ENCODE data around the gene IQSEC1. TPM values are rescaled to one million over a fixed set of nuclear protein-coding genes. Genes with fewer than 3 reads are reported as not detected.

Gene IQSEC1
- total RNA-seq, 4 donors from 2014 or later, result 24.0 to 43.0 (median 31.8) TPM

DNA sequence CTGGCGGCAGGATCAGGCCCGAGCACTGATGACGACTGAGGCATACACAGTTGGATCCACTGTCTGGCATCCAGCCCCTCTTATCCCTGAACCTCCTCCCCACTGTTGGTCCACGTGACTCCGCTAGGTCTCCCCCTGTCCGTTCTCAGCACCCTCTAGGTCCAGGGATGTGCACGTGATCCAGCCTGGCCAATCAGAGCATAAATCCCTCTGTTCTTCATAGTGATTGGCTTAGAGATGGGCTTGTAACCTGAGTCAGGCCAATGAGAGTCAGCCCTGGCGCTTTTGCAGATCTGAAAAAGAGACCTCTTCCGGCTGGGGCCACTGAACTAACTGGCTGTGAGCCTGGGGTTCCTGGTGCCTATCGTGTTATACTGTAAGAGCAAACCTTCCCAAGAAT, 20.5 kb upstream of the IQSEC1 start:
- Histone ChIP-seq H3K4me1 (peaks cover 0 to 6% (median 0%) of the 10 kb centered on the region in 4 donors), H3K4me3 (no peak overlapping the region), H3K9me3 (no peaks in the 10 kb centered on the region), H3K27ac (no peak overlapping the region), H3K27me3 (no peaks in the 10 kb centered on the region), H3K36me3 (no peaks in the 10 kb centered on the region)
- TF ChIP-seq EP300 (IDR thresholded peaks at IDR 0.05; ENCODE audit: low read depth) (no peak), POLR2A (IDR thresholded peaks at IDR 0.05) (no peak), POLR2AphosphoS5 (IDR thresholded peaks at IDR 0.05) (no peak)
- TF ChIP-seq, protein P1, sequence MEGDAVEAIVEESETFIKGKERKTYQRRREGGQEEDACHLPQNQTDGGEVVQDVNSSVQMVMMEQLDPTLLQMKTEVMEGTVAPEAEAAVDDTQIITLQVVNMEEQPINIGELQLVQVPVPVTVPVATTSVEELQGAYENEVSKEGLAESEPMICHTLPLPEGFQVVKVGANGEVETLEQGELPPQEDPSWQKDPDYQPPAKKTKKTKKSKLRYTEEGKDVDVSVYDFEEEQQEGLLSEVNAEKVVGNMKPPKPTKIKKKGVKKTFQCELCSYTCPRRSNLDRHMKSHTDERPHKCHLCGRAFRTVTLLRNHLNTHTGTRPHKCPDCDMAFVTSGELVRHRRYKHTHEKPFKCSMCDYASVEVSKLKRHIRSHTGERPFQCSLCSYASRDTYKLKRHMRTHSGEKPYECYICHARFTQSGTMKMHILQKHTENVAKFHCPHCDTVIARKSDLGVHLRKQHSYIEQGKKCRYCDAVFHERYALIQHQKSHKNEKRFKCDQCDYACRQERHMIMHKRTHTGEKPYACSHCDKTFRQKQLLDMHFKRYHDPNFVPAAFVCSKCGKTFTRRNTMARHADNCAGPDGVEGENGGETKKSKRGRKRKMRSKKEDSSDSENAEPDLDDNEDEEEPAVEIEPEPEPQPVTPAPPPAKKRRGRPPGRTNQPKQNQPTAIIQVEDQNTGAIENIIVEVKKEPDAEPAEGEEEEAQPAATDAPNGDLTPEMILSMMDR (IDR thresholded peaks at IDR 0.05), result no peak
- DNase-seq, result no peak
- in situ Hi-C loops (cut with MboI; ENCODE audit: low pct_ligation_motif_present in 1 of 4, low pct_unique_long_range_greater_than_20kb in 1 of 4, low sequenced_read_pairs in 3 of 4) (loop anchor here in 3 of 4 donors (25.0 kb wide), 2 partner anchors 369 to 544 kb away; no protein-coding TSS in a partner anchor), intact Hi-C loops (cut with DNase I; ENCODE audit: low total_unique reads) (loop anchor here (5.0 to 10.0 kb wide), 2 partner anchors 361 to 554 kb away; no protein-coding TSS in a partner anchor)
- WGBS, 2 donors (ENCODE audit: low coverage in 1 of 2), result 69 to 100% methylated on average over 3 to 10 of the region's 10 CpGs

DNA sequence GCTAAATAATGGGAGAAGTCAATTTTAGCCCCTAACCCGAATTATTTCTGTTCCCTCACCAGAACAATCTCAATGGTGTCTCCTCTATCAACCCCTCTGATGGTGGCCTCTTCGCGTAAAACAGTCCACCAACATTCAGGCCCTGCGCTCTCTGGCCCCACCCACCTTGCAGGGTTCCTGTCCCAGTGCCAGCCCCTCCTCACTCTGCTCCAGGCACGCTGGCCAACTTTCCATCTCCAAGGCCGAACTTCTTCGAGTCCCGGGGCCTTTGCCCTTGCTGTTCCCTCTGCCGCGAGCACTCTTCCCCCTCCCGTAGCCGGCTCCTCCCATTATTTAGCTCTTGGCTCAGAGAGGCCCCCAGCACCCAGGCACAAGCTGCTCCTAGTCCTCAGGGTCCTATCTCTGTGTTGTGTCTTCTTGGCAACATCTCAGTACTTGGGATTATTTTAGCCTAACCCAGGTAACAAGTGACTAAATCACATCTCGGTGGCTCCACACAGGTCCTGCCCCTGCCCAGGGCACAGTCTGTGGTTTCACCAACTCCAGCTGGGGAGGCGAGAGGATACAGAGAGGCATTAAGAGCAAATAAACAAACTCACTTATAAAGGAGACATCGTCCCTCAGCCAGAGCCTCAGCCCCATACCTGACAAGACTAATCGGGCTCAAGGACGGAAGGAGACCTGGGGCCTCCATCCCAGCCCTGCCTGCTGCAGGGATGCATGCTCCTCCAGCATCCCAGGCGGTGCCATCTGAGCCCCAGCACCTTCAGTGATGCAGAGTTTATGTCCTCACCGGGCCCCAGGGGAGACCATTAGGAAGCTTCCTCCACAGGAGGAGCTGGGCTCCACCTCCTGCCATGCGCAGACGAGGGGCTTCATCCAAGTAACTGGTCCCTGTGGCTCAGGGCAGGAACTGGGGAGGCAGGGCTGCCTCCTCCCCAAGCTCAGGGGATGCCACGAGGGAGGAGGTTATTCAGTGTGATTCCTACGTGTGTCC, 19.7 kb upstream of the IQSEC1 start:
- TF ChIP-seq POLR2AphosphoS5 (IDR thresholded peaks at IDR 0.05) (no peak), POLR2A (IDR thresholded peaks at IDR 0.05) (no peak), EP300 (IDR thresholded peaks at IDR 0.05; ENCODE audit: low read depth) (no peak)
- TF ChIP-seq, protein P1 (IDR thresholded peaks at IDR 0.05), result no peak
- DNase-seq, result no peak
- intact Hi-C loops (cut with DNase I; ENCODE audit: low total_unique reads), result loop anchor here (5.0 to 10.0 kb wide), 2 partner anchors 362 to 554 kb away; no protein-coding TSS in a partner anchor
- no peaks in the 10 kb centered on the region for H3K9me3 ChIP-seq
- 47 to 65% methylated on average over 7 to 23 of the region's 23 CpGs for WGBS, 2 donors (ENCODE audit: low coverage in 1 of 2)
- no peaks in the 10 kb centered on the region for H3K36me3 ChIP-seq
- in situ Hi-C loops (cut with MboI; ENCODE audit: low pct_ligation_motif_present in 1 of 4, low pct_unique_long_range_greater_than_20kb in 1 of 4, low sequenced_read_pairs in 3 of 4), result loop anchor here in 3 of 4 donors (25.0 kb wide), 2 partner anchors 369 to 544 kb away; no protein-coding TSS in a partner anchor
- peaks cover 0 to 6% (median 0%) of the 10 kb centered on the region in 4 donors for H3K4me1 ChIP-seq
- no peak overlapping the region for H3K27ac ChIP-seq
- H3K4me3 ChIP-seq, result no peak overlapping the region
- H3K27me3 ChIP-seq, result no peaks in the 10 kb centered on the region

DNA sequence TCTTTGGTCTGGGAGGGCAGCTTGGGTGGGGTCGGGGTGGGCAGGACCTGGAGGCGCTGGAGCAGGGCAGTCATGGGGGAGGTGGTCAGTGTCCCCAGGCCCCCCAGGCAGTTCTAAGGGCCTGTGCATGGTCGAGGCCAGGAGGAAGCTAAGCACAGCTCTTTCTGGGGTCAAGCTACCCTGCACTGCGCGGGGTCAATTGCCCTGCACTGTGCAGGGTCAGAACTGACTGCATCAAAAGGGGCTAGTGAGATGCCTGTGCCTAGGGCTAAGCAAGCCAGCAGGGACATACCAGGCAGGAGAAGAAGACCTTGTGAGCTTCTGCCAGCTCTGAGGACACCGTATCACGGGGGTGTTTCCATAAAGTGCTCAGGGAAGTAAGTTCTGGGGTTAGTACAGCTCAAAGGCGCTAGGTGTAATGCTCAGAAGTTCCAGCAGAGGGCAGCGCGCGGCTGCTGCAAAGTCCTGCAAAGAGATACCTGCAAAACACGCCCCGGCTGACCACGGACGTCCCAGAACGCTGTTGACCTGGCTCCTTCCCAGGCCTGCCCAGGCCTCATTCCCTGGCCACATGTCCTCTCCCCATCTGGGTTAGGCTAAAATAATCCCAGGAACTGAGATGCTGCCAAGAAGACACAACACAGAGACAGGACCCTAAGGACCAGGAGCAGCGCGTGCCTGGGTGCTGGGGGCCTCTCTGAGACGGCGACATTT, 18.8 kb upstream of the IQSEC1 start:
- TF ChIP-seq, protein P1 (IDR thresholded peaks at IDR 0.05), result peak; percentile 93 to 96 (median 96)
- TF ChIP-seq POLR2A (IDR thresholded peaks at IDR 0.05), result no peak
- no peak for TF ChIP-seq POLR2AphosphoS5 (IDR thresholded peaks at IDR 0.05)
- Histone ChIP-seq H3K27me3 (no peaks in the 10 kb centered on the region), H3K36me3 (no peaks in the 10 kb centered on the region), H3K4me3 (no peak overlapping the region), H3K27ac (no peak overlapping the region), H3K4me1 (peaks cover 0 to 6% (median 0%) of the 10 kb centered on the region in 4 donors), H3K9me3 (no peaks in the 10 kb centered on the region)
- intact Hi-C loops (cut with DNase I; ENCODE audit: low total_unique reads) (loop anchor here (5.0 to 10.0 kb wide), 2 partner anchors 363 to 555 kb away; no protein-coding TSS in a partner anchor), in situ Hi-C loops (cut with MboI; ENCODE audit: low pct_ligation_motif_present in 1 of 4, low pct_unique_long_range_greater_than_20kb in 1 of 4, low sequenced_read_pairs in 3 of 4) (loop anchor here in 3 of 4 donors (25.0 kb wide), 2 partner anchors 370 to 545 kb away; no protein-coding TSS in a partner anchor)
- WGBS, 2 donors (ENCODE audit: low coverage in 1 of 2), result 36 to 69% methylated on average over 7 to 20 of the region's 20 CpGs
- peak; percentile 88 for DNase-seq

All from transverse colon (tissue), 4 donors.